GM12865 (cell line): ENCODE results near the gene BTN2A1.

Experiments used
- DNase-seq: peaks from one replicate; pipeline ENCODE4 v3.0.0; 2010; ENCODE audit warnings: low read depth
- H3K4me3 ChIP-seq: 2 replicates; pipeline ENCODE4 v1.5.1; 2011; ENCODE audit warnings: mild to moderate bottlenecking, low read depth, low read length, control low read depth
- CTCF ChIP-seq: IDR thresholded peaks from 2 replicates; pipeline ENCODE4 v1.5.1; 2011; ENCODE audit warnings: low read length, control low read depth, low read depth, inconsistent platforms; ENCODE audit not compliant: insufficient read depth; ENCODE audit errors: missing control alignments

Gene BTN2A1

GRCh38 chr6:26491604-26492003 lies 33.8 kb downstream of the BTN2A1 start:
- DNase-seq = no peak
- no peak for TF ChIP-seq CTCF
- no peak overlapping the region for H3K4me3 ChIP-seq

GRCh38 chr6:26493258-26493657 lies 35.5 kb downstream of the BTN2A1 start:
- peak; percentile 48 for TF ChIP-seq CTCF
- DNase-seq = peak; percentile 62
- H3K4me3 ChIP-seq = no peak overlapping the region

- H3K4me3 ChIP-seq = no peak overlapping the region
- no peak for DNase-seq
- no peak for TF ChIP-seq CTCF
Measured at GRCh38 chr6:26494117-26494516, 36.4 kb downstream of the BTN2A1 start.

GRCh38 chr6:26495281-26495680 lies 37.5 kb downstream of the BTN2A1 start:
- no peak overlapping the region for H3K4me3 ChIP-seq
- TF ChIP-seq CTCF = no peak
- no peak for DNase-seq

- no peak for TF ChIP-seq CTCF
- DNase-seq = no peak
- H3K4me3 ChIP-seq = no peak overlapping the region
Measured at GRCh38 chr6:26497610-26498009, 39.9 kb downstream of the BTN2A1 start.

- H3K4me3 ChIP-seq = no peak within 1 kb of the TSS
- no peak for DNase-seq
- TF ChIP-seq CTCF = no peak
Measured at GRCh38 chr6:26500102-26500501, 42.3 kb downstream of the BTN2A1 start, which contains the start of gene BTN1A1. BTN1A1 (plus strand) TSS chr6:26500303; CDS start chr6:26501287, 984 bp downstream.

GRCh38 chr6:26501482-26501986 lies 43.8 kb downstream of the BTN2A1 start:
- DNase-seq = peak; percentile 42
- H3K4me3 ChIP-seq = peak overlapping the region; percentile 37
- no peak for TF ChIP-seq CTCF
